GM20000 (cell line): ENCODE results near the gene PAQR7.

ENCODE experiments used
- DNase-seq: peaks from one replicate; pipeline ENCODE4 v3.0.0; 2012; ENCODE audit warnings: low spot score
- TF ChIP-seq, protein P1 (sequence below): IDR thresholded peaks from 2 replicates; pipeline ENCODE4 v1.5.1; 2012; ENCODE audit warnings: mild to moderate bottlenecking, control low read depth; ENCODE audit errors: extremely low read depth, missing control alignments

The PAQR7 gene

DNA sequence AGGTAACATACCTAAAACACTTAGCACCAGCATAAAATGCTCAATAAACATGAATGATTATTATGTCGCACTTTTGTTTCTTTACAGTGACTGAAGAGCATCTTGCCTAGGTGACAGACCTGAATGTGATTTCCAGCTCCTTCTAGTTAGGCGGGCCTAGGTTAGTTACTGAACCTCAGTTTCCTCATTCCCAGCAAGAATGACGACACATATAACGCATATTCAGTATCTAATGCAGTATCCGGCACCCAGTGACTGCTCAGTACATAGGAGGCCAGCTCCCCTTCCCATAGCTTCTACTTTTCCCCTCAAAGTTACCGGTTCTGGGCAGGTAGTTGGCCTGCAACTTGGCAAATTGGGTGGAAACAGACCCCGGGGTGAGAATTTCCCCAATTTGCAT is 17.0 kb downstream of the PAQR7 start:
- TF ChIP-seq, protein P1, sequence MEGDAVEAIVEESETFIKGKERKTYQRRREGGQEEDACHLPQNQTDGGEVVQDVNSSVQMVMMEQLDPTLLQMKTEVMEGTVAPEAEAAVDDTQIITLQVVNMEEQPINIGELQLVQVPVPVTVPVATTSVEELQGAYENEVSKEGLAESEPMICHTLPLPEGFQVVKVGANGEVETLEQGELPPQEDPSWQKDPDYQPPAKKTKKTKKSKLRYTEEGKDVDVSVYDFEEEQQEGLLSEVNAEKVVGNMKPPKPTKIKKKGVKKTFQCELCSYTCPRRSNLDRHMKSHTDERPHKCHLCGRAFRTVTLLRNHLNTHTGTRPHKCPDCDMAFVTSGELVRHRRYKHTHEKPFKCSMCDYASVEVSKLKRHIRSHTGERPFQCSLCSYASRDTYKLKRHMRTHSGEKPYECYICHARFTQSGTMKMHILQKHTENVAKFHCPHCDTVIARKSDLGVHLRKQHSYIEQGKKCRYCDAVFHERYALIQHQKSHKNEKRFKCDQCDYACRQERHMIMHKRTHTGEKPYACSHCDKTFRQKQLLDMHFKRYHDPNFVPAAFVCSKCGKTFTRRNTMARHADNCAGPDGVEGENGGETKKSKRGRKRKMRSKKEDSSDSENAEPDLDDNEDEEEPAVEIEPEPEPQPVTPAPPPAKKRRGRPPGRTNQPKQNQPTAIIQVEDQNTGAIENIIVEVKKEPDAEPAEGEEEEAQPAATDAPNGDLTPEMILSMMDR = no peak
- no peak for DNase-seq

DNA sequence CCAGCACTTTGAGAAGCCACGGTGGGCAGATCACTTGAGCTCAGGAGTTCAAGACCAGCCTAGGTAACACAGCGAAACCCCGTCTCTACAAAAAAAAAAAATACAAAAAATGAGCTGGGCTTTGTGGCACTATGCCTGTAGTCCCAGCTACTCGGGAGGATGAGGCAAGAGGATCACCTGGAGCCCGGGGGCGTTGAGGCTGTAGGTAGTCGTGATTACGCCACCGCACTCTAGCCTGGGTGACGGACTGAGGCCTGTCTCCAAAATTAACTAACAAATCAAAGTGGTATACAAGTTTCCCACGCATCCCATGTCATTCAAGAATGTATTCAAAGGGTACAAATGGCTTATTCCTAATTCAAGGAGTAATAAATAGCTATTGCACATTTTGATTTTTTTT is 18.7 kb downstream of the PAQR7 start:
- no peak for DNase-seq
- TF ChIP-seq, protein P1 = no peak

DNA sequence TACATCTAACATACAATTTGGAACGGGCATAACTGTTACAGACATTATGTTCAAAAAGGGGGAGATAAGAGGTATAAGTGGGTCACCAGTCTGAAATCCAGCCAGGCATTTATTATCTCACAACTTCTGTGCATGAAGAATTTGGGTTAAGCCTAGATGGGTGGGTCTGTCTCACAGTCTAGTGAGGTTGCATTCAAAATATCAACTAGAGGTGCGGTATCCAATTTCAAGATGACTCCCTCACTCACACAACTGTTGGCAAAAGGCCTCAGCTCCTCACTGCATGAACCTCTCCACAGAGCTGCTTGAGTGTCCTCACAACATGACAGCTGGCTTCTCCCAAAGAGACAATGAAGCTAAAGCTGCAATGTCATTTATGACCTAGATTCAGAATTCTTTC is 21.0 kb downstream of the PAQR7 start:
- no peak for DNase-seq
- TF ChIP-seq, protein P1 = no peak

DNA sequence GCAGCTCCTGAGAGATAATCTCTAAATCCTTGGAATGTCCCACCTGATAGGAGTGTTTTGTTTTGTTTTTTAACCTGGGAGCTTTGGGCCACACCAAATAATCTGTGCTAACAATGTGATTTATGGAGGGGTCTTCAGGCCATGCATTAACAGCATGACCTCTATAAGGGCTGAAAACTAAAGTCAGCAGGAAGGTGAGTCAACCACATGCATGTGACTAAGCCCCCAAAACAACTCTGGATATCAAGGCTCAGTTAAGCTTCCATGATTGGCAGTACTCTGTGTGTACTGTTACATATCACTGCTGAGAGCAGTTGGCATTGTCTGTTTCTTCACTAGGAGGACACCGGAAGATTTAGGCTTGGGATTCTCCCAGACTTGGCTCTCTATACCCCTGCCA is 27.0 kb downstream of the PAQR7 start:
- DNase-seq = no peak
- TF ChIP-seq, protein P1 = no peak

DNA sequence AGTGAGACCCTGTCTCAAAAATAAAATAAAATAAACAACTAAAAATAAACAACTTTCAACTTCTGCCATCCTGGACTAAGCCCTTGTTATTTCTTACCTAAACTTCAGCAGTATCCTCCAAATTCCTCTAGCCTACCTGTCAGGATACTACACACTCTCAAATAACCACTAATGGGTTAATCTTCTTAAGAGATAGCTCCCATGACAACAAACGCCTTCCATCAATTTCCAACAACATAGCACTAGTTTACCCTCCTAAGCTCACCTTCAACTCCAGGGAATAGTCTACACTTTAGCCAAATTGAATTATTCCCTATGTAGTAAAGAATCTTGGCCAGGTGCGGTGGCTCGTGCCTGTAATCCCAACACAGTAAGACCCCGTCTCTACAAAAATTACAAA is 27.6 kb downstream of the PAQR7 start:
- TF ChIP-seq, protein P1 = no peak

DNA sequence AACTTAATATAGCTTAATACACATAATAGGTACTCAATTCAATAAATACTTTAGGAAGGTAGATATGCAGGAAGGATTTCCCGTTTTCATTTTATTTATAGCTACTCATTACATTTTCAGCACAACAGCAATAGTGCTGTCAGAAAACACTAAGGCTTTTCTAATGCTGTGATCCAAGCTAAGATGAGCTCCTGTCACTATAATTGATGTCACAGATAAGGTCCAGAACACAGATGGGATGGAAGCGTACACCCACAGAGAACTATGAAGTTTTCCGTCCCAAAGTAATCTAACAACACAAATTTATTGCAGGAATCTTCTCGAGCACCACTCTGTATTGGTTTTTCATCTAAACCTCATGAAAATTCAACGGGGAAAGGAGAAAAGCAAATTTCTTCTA is 29.8 kb downstream of the PAQR7 start:
- DNase-seq = no peak
- TF ChIP-seq, protein P1 = no peak

More for the DNA sequence above, 27.6 kb downstream of the PAQR7 start:
- no peak for DNase-seq

DNA sequence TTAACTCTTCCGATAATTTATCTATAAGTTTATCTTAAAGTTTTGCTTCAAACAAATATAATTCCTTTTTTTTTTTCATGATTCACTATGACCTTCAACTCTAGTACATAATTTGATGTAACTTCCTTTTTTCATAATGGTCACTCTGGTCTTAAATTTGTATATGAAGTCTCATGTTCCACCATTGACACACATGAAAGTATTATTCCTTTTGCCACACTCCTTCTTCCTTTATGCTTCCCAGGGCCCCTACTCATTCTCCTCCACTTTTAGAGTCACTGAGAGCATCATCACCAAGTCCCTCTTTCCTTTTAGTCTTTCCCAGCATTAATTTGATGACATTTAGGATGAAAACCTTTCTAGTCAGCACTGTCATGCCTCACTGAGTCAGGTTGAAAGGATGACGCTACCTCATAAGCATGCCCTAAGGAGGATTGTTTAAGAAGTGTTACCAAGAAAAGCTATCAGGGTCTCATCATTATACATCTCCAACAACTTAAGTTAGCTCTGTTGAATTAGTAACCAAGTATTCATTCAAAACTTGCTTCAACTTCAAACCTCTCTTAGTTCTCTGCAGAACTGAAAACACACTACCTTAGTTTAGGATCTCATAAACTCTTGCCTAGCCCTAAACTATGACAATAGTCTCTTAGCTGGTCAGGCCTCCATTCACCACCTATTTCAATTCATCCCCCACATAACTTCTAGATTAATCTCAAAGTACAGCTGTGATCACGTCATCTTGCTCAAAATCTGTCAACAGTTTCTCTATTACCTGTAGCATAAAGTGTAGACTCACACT is 30.8 kb downstream of the PAQR7 start:
- no peak for DNase-seq
- TF ChIP-seq, protein P1 = no peak
